Muscle of leg (tissue), 11 donors: ENCODE measurements around the gene CACNA1C. TPM values are rescaled to one million over a fixed set of nuclear protein-coding genes. Genes with fewer than 3 reads are reported as not detected.

Source experiments
- DNase-seq: peaks from one replicate; pipeline ENCODE4 v3.0.0; 2013
- H3K27ac ChIP-seq: one replicate; pipeline ENCODE4 v1.5.1; 2013; ENCODE audit warnings: mild to moderate bottlenecking, low read length, control low read depth
- H3K27me3 ChIP-seq: one replicate; pipeline ENCODE4 v1.6.1; 2013; ENCODE audit warnings: low read length; ENCODE audit not compliant: control insufficient read depth, insufficient read depth
- H3K36me3 ChIP-seq: one replicate; pipeline ENCODE4 v1.6.1; 2013; ENCODE audit warnings: low read length; ENCODE audit not compliant: control insufficient read depth, insufficient read depth
- H3K4me1 ChIP-seq: one replicate; pipeline ENCODE4 v1.6.1; 2013; ENCODE audit warnings: low read length; ENCODE audit not compliant: control insufficient read depth, insufficient read depth
- H3K4me3 ChIP-seq: one replicate; pipeline ENCODE4 v1.5.1; 2013; ENCODE audit warnings: low read length, control low read depth
- H3K9me3 ChIP-seq: replicated peaks from 2 replicates; pipeline ENCODE4 v1.6.1; 2013; ENCODE audit warnings: low read depth, low read length; ENCODE audit not compliant: control insufficient read depth
- WGBS: methylation state at CpG from one replicate; pipeline ENCODE4 v1.1.5; 2013; ENCODE audit warnings: missing lambda C conversion rate; ENCODE audit not compliant: insufficient coverage; 5-methylcytosine and 5-hydroxymethylcytosine counted together
- polyA plus RNA-seq, 8 donors: library from polyadenylated mRNA; unstranded; fragments of 120-200 nt; gene quantifications; one replicate each; pipeline versions ENCODE4 v1.2.1 to v1.2.3, GENCODE V29; 2013; ENCODE audit warnings: inconsistent platforms in 1 of 8, low replicate concordance in 1 of 8; ENCODE audit not compliant: insufficient read length in 8 of 8, insufficient read depth in 1 of 8
- total RNA-seq: library from RNA; stranded (reverse); fragments of 120-200 nt; gene quantifications from one replicate; pipeline ENCODE4 v1.2.4, GENCODE V29; 2013

Gene CACNA1C
- total and polyA plus RNA-seq, 9 donors: 1.9 to 4.3 (median 3.6) TPM

- peaks cover 15% of the 10 kb centered on the region for H3K4me1 ChIP-seq
- H3K9me3 ChIP-seq: no peaks in the 10 kb centered on the region
- H3K27ac ChIP-seq: no peak overlapping the region
- peaks cover 10% of the 10 kb centered on the region for H3K27me3 ChIP-seq
- H3K4me3 ChIP-seq: no peak overlapping the region
- 78% methylated on average over 9 of the region's 12 CpGs for WGBS
- peaks cover 3% of the 10 kb centered on the region for H3K36me3 ChIP-seq
- no peak for DNase-seq
These were observed 565.7 kb downstream of the CACNA1C start for GRCh38 chr12:2618291-2618995.

GRCh38 chr12:2619136-2619535 is 566.3 kb downstream of the CACNA1C start:
- Histone ChIP-seq H3K4me1 (peaks cover 13% of the 10 kb centered on the region), H3K27me3 (peaks cover 10% of the 10 kb centered on the region), H3K27ac (no peak overlapping the region), H3K9me3 (no peaks in the 10 kb centered on the region), H3K36me3 (peaks cover 3% of the 10 kb centered on the region), H3K4me3 (no peak overlapping the region)
- DNase-seq: no peak
- 89% methylated on average over 4 of the region's 5 CpGs for WGBS

- 83% methylated on average over 6 of the region's 6 CpGs for whole genome bisulfite sequencing
- Histone ChIP-seq H3K4me3 (no peak overlapping the region), H3K27me3 (peaks cover 10% of the 10 kb centered on the region), H3K9me3 (no peaks in the 10 kb centered on the region), H3K4me1 (no peaks in the 10 kb centered on the region), H3K27ac (no peak overlapping the region), H3K36me3 (peaks cover 3% of the 10 kb centered on the region)
- peak; percentile 11 for DNase-seq
These were observed 569.7 kb downstream of the CACNA1C start for GRCh38 chr12:2622460-2622859.

GRCh38 chr12:2623472-2623871 is 570.7 kb downstream of the CACNA1C start:
- H3K4me3 ChIP-seq: no peak overlapping the region
- DNase-seq: no peak
- 75% methylated on average over 2 of the region's 5 CpGs for WGBS
- no peak overlapping the region for H3K27ac ChIP-seq
- no peaks in the 10 kb centered on the region for H3K4me1 ChIP-seq
- no peaks in the 10 kb centered on the region for H3K9me3 ChIP-seq
- peaks cover 16% of the 10 kb centered on the region for H3K27me3 ChIP-seq
- H3K36me3 ChIP-seq: peaks cover 3% of the 10 kb centered on the region

GRCh38 chr12:2624543-2625288 is 571.9 kb downstream of the CACNA1C start:
- DNase-seq: no peak
- H3K4me3 ChIP-seq: no peak overlapping the region
- no peaks in the 10 kb centered on the region for H3K9me3 ChIP-seq
- peaks cover 17% of the 10 kb centered on the region for H3K27me3 ChIP-seq
- no peak overlapping the region for H3K27ac ChIP-seq
- H3K4me1 ChIP-seq: no peaks in the 10 kb centered on the region
- WGBS: 53% methylated on average over 8 of the region's 19 CpGs
- peaks cover 3% of the 10 kb centered on the region for H3K36me3 ChIP-seq

GRCh38 chr12:2625289-2625612 is 572.5 kb downstream of the CACNA1C start:
- no peak for DNase-seq
- Histone ChIP-seq H3K4me1 (no peaks in the 10 kb centered on the region), H3K27me3 (peaks cover 19% of the 10 kb centered on the region), H3K27ac (no peak overlapping the region), H3K36me3 (peaks cover 2% of the 10 kb centered on the region), H3K9me3 (no peaks in the 10 kb centered on the region), H3K4me3 (no peak overlapping the region)
- 74% methylated on average over 5 of the region's 13 CpGs for WGBS

- H3K4me3 ChIP-seq: no peak overlapping the region
- H3K27me3 ChIP-seq: peaks cover 25% of the 10 kb centered on the region
- WGBS: 51% methylated on average over 13 of the region's 15 CpGs
- H3K4me1 ChIP-seq: peaks cover 3% of the 10 kb centered on the region
- DNase-seq: no peak
- no peaks in the 10 kb centered on the region for H3K9me3 ChIP-seq
- no peaks in the 10 kb centered on the region for H3K36me3 ChIP-seq
- no peak overlapping the region for H3K27ac ChIP-seq
These were observed 574.5 kb downstream of the CACNA1C start for GRCh38 chr12:2627076-2627834.

- Histone ChIP-seq H3K36me3 (no peaks in the 10 kb centered on the region), H3K27ac (no peak overlapping the region), H3K4me3 (no peak overlapping the region), H3K4me1 (peaks cover 6% of the 10 kb centered on the region), H3K9me3 (no peaks in the 10 kb centered on the region), H3K27me3 (peaks cover 25% of the 10 kb centered on the region)
- 70% methylated on average over 10 of the region's 11 CpGs for WGBS
- no peak for DNase-seq
These were observed 575.0 kb downstream of the CACNA1C start for GRCh38 chr12:2627835-2628191.

GRCh38 chr12:2628401-2628800 is 575.6 kb downstream of the CACNA1C start:
- H3K36me3 ChIP-seq: no peaks in the 10 kb centered on the region
- peaks cover 23% of the 10 kb centered on the region for H3K27me3 ChIP-seq
- no peak overlapping the region for H3K4me3 ChIP-seq
- H3K4me1 ChIP-seq: peaks cover 6% of the 10 kb centered on the region
- no peak overlapping the region for H3K27ac ChIP-seq
- WGBS: 100% methylated on average over 1 of the region's 6 CpGs
- H3K9me3 ChIP-seq: no peaks in the 10 kb centered on the region
- DNase-seq: no peak

- no peaks in the 10 kb centered on the region for H3K36me3 ChIP-seq
- DNase-seq: no peak
- H3K27me3 ChIP-seq: peaks cover 23% of the 10 kb centered on the region
- WGBS: no CpG with 5 or more reads among the region's 5 CpGs
- H3K9me3 ChIP-seq: no peaks in the 10 kb centered on the region
- peaks cover 6% of the 10 kb centered on the region for H3K4me1 ChIP-seq
- no peak overlapping the region for H3K4me3 ChIP-seq
- H3K27ac ChIP-seq: no peak overlapping the region
These were observed 576.3 kb downstream of the CACNA1C start for GRCh38 chr12:2629051-2629450.
